HG02981 (cell line): ENCODE measurements around the gene CALU.

Source experiments
- ATAC-seq: cut with Tn5 transposase; IDR thresholded peaks from one replicate; pipeline ENCODE4 v1.9.1; 2021; ENCODE audit warnings: mild to moderate bottlenecking, moderate library complexity; ENCODE audit not compliant: unreplicated experiment

Gene CALU

DNA sequence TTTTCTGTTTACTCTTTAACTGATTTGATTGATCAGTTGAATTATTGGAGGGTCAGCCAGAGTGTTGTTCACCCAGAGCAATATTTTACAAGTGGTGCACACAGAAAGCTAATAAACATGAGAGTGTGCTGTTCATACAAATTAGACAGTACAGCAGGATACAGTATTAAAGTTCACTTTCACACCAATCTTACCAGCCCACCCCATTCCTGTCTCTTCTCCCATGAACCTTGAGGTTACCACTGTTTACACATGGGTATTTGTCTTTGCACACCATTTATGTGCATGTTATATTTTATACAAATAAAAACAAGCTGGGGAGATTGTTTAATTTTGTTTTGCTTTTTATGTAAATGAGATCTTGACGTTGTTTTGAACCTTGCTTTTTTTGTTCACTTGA is 6.5 kb downstream of the CALU start:
- no peak for ATAC-seq

GRCh38 chr7:128747327-128748079 is 8.3 kb downstream of the CALU start:
- no peak for ATAC-seq

- ATAC-seq: no peak
Observed at GRCh38 chr7:128752251-128752650, 13.1 kb downstream of the CALU start.

- no peak for ATAC-seq
Observed at GRCh38 chr7:128755075-128755818, 16.1 kb downstream of the CALU start.

DNA sequence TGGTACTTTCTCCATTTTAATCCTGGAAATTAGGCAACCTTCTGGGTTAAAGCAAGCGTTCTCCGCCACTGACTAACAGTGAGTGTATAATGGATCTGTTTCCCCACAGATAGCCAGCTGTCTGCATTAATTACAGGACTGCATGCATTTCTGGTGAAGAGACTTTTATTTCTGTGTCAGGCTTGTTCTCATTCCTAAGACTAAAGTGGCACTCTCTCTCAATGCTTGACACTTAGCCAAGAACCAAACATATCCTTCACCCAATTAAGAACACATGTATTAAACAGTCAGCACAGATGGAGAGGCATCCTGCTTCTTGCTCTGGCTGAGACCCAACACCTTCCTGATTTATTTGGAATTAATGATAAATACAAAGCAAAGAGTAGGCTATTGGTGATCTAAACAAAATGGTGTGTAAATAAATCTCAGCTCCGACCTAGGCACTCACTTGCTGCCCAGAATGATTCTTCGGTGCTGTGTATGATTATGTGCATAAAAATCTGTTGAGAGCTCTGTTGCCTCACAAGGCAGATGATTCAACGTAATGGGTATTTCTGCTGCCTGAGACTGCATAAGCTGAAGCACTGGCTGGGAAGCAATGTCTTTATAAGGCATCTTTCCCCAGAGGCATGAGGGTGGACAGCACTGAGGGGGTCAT is 16.8 kb downstream of the CALU start:
- no peak for ATAC-seq

GRCh38 chr7:128757203-128757602 is 18.0 kb downstream of the CALU start:
- ATAC-seq: no peak

DNA sequence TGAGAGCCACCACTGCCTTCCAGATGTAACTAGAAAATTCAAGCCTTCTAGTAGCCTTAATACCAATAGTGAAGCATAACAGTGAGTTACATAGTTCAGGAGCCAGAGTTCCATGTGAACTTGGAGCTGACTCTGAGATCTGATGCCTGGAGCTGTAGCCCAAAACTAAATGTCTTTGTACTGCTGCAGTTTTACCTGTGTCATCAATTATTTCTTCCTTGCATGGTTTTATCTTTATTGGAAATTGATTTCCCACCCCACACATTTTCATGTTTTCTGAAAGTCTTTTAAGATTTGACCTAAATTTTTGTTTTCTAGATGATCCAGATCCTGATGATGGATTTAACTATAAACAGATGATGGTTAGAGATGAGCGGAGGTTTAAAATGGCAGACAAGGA is 19.4 kb downstream of the CALU start:
- no peak for ATAC-seq

- no peak for ATAC-seq
Observed at GRCh38 chr7:128759242-128759641, 20.1 kb downstream of the CALU start.

DNA sequence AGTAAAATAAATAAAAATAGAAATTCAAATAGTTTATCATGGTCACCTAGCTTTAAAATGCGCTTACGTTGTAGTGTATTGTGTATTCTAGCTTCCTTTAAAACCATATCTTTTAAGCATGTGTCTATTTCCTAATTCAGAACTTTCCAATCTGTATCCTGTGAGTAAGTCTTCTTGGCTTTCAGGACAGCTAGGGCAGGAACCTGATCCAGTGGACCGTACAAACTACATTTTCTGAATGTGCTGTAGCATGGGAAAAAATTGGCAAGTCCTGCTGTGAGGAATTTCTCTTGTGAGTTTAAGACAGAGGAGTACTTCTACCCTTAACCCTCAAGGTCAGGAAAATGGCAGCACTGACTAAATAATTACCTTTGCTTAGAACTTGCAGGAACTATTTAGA is 24.4 kb downstream of the CALU start:
- no peak for ATAC-seq

- no peak for ATAC-seq
Observed at GRCh38 chr7:128767475-128768110, 28.4 kb downstream of the CALU start.

GRCh38 chr7:128770233-128770632 is 31.1 kb downstream of the CALU start:
- ATAC-seq: no peak

DNA sequence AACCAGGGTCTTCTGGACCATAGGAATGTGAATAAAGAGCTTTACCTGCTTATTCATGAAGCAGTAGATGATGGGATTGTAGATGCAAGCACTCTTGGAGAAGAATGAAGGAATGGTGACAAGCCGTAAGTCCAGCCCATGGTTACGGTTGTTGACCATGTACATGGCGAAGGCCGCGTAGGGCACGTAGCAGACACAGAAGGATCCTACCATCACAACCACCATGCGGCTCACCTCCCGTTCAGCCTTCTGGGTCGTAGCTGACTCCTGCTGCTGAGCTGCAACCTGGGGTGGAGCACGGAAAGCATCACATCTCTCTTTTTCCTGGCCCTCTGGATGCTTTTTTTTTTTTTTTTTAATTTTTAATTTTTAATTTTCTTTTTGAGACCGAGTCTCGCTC is 34.4 kb downstream of the CALU start:
- ATAC-seq: no peak

DNA sequence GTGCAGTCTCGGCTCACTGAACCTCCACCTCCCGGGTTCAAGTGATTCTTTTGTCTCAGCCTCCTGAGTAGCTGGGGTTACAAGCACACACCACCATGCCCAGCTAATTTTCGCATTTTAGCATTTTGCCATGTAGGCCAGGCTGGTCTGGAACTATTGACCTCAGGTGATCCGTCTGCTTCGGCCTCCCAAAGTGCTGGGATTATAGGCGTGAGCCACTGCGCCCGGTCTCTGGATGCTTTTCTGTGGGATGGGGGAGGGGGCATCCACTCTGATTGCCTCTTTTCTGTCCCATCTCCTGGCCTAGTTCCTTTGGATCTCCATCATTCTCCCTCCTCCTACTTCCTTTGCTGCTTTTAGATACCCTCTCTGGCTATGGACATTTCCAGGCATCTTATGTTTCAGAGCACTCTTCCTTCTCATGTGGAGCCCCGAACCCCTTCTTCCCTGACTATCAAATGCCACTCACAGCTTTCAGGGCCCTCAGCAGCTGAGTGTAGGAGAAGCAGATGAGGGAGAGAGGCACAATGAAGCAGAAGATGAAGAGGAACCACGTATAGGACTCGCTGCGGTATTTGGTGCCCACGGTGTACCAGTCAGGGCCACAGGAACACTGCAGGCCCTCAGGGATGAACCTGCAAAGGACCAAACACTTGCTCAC is 35.0 kb downstream of the CALU start:
- ATAC-seq: no peak

- ATAC-seq: no peak
Observed at GRCh38 chr7:128774921-128775320, 35.8 kb downstream of the CALU start.

GRCh38 chr7:128775744-128776474 is 36.8 kb downstream of the CALU start, which contains the start of gene OPN1SW:
Gene OPN1SW, minus strand, starts transcription at chr7:128775794. Its CDS starts 13 bp downstream, at chr7:128775781.
- no peak for ATAC-seq

- no peak for ATAC-seq
Observed at GRCh38 chr7:128777156-128778123, 38.3 kb downstream of the CALU start.

DNA sequence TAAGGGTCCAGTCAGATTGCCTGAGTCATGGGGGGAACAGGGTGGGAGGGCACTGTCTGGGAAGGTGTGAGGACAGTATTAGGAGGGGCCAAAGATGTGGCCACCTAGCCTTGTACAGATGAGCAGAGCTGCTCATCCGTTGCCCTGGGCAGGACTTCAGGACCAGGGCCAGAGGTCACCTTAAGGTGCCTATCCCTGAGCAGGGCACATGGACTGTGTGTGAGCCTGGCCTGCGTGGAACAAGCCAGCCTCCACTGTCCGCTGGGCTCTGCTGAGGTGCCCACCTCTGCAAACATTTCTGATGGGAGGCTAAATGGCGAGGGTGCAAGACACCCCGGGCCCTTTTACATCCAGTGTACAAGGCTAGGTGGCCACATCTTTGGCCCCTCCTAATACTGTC is 39.8 kb downstream of the CALU start:
- no peak for ATAC-seq

GRCh38 chr7:128781126-128781525 is 42.0 kb downstream of the CALU start:
- ATAC-seq: no peak

GRCh38 chr7:128781851-128782250 is 42.7 kb downstream of the CALU start:
- ATAC-seq: no peak
